Erythroblast (primary cell): ENCODE measurements around the gene TRIP11.

Experiments used
- DNase-seq, 2 experiments: peaks; one replicate each; lab custom pipeline; 2025; lab: John Stamatoyannopoulos, UW
- GATA1 ChIP-seq: IDR thresholded peaks from 2 replicates; pipeline ENCODE4 v1.6.1; 2011; ENCODE audit warnings: low read depth, mild to moderate bottlenecking, control low read depth, low read length, moderate library complexity
- POLR2A ChIP-seq: IDR thresholded peaks from 2 replicates; pipeline ENCODE4 v1.6.1; 2011; ENCODE audit warnings: mild to moderate bottlenecking, low read length

The TRIP11 gene

DNA sequence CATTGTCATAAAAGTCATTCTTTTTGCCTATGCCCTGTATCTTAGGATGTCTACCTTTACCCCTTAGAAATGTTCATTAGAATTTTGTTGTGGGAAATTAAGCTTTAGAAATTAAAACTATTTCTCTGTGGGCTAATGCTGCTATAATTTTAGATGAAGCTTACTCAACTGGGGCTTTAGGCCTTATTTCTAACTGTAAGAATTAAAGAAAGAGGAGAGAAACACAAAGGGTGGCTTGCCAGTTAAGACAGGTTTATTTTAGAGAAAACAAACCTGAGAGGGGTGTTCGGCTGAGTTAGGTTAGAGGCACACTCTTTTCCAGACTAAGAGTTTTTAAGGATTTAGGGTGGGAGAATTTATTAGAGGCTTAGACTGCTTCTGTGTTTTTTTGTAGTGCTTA, 6.4 kb downstream of the TRIP11 start:
- TF ChIP-seq POLR2A (no peak), GATA1 (no peak)
- peak in 1 of 2 experiments; percentile 12 for DNase-seq

- TF ChIP-seq GATA1, result no peak
- DNase-seq, result no peak
These were observed 13.2 kb downstream of the TRIP11 start for GRCh38 chr14:92026548-92027190.

GRCh38 chr14:92022036-92022435, 17.8 kb downstream of the TRIP11 start:
- TF ChIP-seq POLR2A (no peak), GATA1 (no peak)
- DNase-seq, result no peak

DNA sequence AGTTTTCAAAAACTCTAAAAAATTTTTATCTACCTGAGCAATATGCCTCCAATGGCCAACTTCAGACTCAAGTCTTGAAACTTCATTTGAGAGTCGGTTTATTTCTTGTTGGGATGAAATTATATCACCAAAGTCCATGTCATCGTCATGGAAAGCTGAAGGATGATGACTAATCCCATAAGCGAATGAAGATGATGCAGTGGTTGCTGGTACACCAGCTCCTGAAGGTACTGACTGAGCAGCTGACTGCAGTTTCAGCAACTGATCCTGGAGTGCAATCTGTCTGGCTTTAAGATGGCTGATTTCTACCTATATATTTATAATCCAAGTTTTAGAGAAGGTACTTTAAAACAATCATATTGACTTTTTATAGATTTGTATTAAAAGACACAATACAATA, 18.3 kb downstream of the TRIP11 start:
- peak in 1 of 2 experiments; percentile 40 for DNase-seq
- TF ChIP-seq POLR2A, result no peak
- no peak for TF ChIP-seq GATA1

DNA sequence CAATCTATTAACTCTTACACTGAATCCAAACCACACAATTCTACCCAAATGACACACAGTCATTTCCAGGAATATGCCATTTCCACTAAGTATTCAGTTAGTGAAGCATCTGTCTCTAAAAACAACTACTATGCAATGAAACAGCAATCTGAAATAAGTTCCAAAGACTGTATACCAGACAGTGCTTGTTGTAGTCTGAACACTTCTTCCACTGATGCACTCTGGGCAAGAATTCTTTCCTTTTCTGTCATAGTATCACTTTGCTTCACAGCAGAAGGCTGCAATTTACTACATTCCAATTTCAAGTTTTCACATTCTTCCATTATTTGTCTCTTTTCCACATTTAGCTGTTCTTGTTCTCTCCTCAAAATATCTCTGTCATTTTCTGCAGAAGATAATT, 25.8 kb downstream of the TRIP11 start:
- TF ChIP-seq GATA1 (no peak), POLR2A (no peak)
- DNase-seq, result no peak

GRCh38 chr14:92012121-92012748, 27.6 kb downstream of the TRIP11 start:
- TF ChIP-seq POLR2A (no peak), GATA1 (no peak)
- no peak for DNase-seq

GRCh38 chr14:92010644-92011043, 29.2 kb downstream of the TRIP11 start:
- DNase-seq, result no peak
- no peak for TF ChIP-seq GATA1
- no peak for TF ChIP-seq POLR2A

DNA sequence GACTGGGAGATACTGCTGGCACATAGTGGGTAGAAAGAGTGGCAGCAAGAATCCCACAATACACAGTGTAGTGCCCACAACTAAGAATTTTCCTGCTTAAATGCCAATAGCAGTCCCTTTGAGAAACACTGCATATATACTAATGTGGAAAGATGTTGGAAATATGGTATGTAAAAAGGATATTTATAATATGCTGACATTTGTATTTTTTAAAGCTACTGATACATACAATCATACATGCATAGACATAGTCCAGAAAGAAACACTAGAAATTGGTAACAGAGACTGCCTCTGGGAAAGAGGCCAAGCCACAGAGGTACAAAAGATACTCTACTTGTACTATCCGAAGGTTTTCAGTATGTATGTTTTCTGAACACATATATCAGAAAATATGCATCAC, 30.3 kb downstream of the TRIP11 start:
- TF ChIP-seq GATA1 (no peak), POLR2A (no peak)
- DNase-seq, result no peak

- TF ChIP-seq POLR2A, result no peak
- no peak for TF ChIP-seq GATA1
- DNase-seq, result no peak
These were observed 34.8 kb downstream of the TRIP11 start for GRCh38 chr14:92005019-92005418.

DNA sequence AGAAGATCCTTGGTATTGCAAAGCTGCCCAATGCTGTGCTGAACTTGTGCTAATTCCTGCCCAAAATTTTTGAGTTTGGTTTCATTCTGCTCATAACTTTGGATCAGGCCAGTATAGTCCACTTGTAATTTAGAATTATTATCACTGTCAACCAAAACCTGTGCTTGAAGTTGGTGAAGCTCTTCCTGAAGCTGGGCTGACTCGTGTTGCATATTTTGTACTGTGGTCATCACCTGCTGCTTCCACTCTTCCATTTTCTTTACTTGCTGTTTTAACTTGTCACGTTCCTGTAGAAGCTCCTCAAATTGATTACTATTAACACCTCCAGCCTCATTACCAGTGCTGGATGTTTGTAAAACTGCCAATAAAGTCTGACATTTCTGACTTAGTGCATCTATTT, 35.8 kb downstream of the TRIP11 start:
- no peak for DNase-seq

GRCh38 chr14:91998667-91999570, 40.9 kb downstream of the TRIP11 start:
- TF ChIP-seq GATA1, result no peak
- TF ChIP-seq POLR2A, result no peak
- DNase-seq, result no peak

More for the DNA sequence above, 35.8 kb downstream of the TRIP11 start:
- TF ChIP-seq GATA1 (no peak), POLR2A (no peak)

DNA sequence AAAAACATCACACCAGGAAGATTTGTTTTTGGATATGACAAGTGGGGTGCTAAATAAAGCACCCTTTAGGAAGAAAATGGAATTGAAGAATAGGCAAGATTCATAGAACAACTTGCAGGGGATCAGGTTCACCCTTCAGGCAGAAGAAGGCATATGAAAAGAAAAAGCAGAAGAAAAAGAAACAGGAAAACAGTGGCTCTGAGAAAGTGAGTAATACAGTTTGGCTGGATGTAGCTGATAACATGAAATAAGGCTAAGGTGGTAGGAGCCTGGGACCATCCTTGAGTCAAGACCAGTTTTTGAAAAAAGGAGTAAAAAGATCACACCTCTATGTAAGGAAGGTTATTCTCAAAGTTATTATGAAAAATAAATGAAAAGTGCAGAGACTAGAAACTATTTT, 42.4 kb downstream of the TRIP11 start:
- no peak for TF ChIP-seq POLR2A
- TF ChIP-seq GATA1, result no peak
- peak; percentile 26 to 41 for DNase-seq

GRCh38 chr14:91996948-91997371, 42.9 kb downstream of the TRIP11 start:
- no peak for TF ChIP-seq GATA1
- TF ChIP-seq POLR2A, result no peak
- peak; percentile 69 to 74 for DNase-seq

DNA sequence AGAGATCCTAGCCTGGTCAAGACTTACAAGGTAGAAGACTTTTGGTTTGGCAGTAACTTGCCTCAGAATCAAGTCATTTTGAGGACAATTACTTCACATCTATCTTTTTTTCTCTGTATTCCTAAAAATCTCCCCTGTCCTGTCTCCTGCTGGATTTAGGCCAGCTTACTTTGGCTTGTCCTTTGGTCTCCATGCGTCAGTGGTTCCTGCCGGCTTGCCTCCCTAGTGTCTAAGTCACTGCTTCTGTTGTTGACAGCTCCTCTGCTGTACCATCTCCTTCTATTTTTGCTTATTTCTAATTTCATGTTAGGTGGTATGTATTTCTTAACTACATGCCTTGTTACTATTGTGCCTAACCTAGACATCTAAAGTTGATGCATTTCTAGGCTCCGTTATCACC, 52.7 kb downstream of the TRIP11 start:
- TF ChIP-seq POLR2A (no peak), GATA1 (no peak)
- no peak for DNase-seq
